Dedifferentiated amniotic fluid mesenchymal stem cell (primary cell): ENCODE data around the gene SMARCD1.
A peak's percentile ranks its signal among the peaks of the same experiment; 100 is the strongest.

Source experiments
- DNase-seq: peaks from one replicate; pipeline ENCODE4 v3.0.0-alpha.2; 2016; ENCODE audit errors: extremely low spot score

SMARCD1 gene

GRCh38 chr12:50057000-50057841 is 27.9 kb upstream of the SMARCD1 start, which contains the start of gene ASIC1:
TSS of gene ASIC1 (plus strand) at chr12:50057596. CDS start at chr12:50058767, 1,171 bp downstream.
- DNase-seq: peak; percentile 28

- no peak for DNase-seq
Measured at GRCh38 chr12:50057896-50058670, 27.1 kb upstream of the SMARCD1 start.

- DNase-seq: no peak
Measured at GRCh38 chr12:50058743-50059312, 26.3 kb upstream of the SMARCD1 start.

GRCh38 chr12:50059440-50060119 is 25.6 kb upstream of the SMARCD1 start:
- no peak for DNase-seq

- DNase-seq: no peak
Measured at GRCh38 chr12:50060120-50060468, 25.0 kb upstream of the SMARCD1 start.

- DNase-seq: no peak
Measured at GRCh38 chr12:50061171-50061570, 24.0 kb upstream of the SMARCD1 start.

GRCh38 chr12:50061946-50062686 is 23.0 kb upstream of the SMARCD1 start:
- no peak for DNase-seq

GRCh38 chr12:50062728-50063460 is 22.2 kb upstream of the SMARCD1 start:
- DNase-seq: no peak

- no peak for DNase-seq
Measured at GRCh38 chr12:50065726-50066310, 19.3 kb upstream of the SMARCD1 start.

- peak; percentile 81 for DNase-seq
Measured at GRCh38 chr12:50066402-50066801, 18.7 kb upstream of the SMARCD1 start.

- DNase-seq: no peak
Measured at GRCh38 chr12:50069069-50069468, 16.1 kb upstream of the SMARCD1 start.

GRCh38 chr12:50069539-50069938 is 15.6 kb upstream of the SMARCD1 start:
- DNase-seq: no peak

- peak; percentile 87 for DNase-seq
Measured at GRCh38 chr12:50070314-50071060, 14.7 kb upstream of the SMARCD1 start.

- DNase-seq: no peak
Measured at GRCh38 chr12:50072198-50072907, 12.8 kb upstream of the SMARCD1 start.

GRCh38 chr12:50073206-50073605 is 11.9 kb upstream of the SMARCD1 start:
- no peak for DNase-seq

- DNase-seq: no peak
Measured at GRCh38 chr12:50073712-50074111, 11.4 kb upstream of the SMARCD1 start.

GRCh38 chr12:50074936-50075807 is 10.0 kb upstream of the SMARCD1 start:
- peak; percentile 81 for DNase-seq

GRCh38 chr12:50075808-50076170 is 9.4 kb upstream of the SMARCD1 start:
- no peak for DNase-seq
